Tibial nerve (tissue), 4 donors: ENCODE measurements around the gene ARL6IP1. TPM values are rescaled to one million over a fixed set of nuclear protein-coding genes. Genes with fewer than 3 reads are reported as not detected.
"Not testable (repeated sequence)": the region's sequence is repeated elsewhere in the genome, so short reads cannot be mapped to it uniquely, and the experiment has no call there.

Experiments
- DNase-seq, 2 donors: peaks; one replicate each; pipeline ENCODE4 v3.0.0-alpha.2; 2019; ENCODE audit warnings: low spot score in 2 of 2
- H3K27ac ChIP-seq, 4 donors: fragments of 200-600 bp; sonication (generic) in 3 of 4; one replicate each; pipeline ENCODE4 v1.5.1; 2017 to 2019; ENCODE audit warnings: mild to moderate bottlenecking in 1 of 4
- H3K27me3 ChIP-seq, 2 donors: fragments of 200-600 bp; sonication (generic) in 1 of 2; one replicate each; pipeline versions ENCODE4 v1.5.1 to v1.6.0; 2017 to 2019
- H3K36me3 ChIP-seq, 3 donors: fragments of 200-600 bp; sonication (generic); one replicate each; pipeline ENCODE4 v1.5.1; 2018 to 2019
- H3K4me1 ChIP-seq, 4 donors: fragments of 200-600 bp; sonication (generic) in 3 of 4; one replicate each; pipeline ENCODE4 v1.5.1; 2017 to 2019
- H3K4me3 ChIP-seq, 4 donors: fragments of 200-600 bp; sonication (generic) in 3 of 4; one replicate each; pipeline ENCODE4 v1.5.1; 2017 to 2019; ENCODE audit warnings: mild to moderate bottlenecking in 1 of 4, moderate library complexity in 1 of 4
- H3K9me3 ChIP-seq, 4 donors: fragments of 200-600 bp; sonication (generic) in 3 of 4; one replicate each; pipeline ENCODE4 v1.5.1; 2017 to 2019
- EP300 ChIP-seq, 2 donors: sonication (generic); formaldehyde crosslinking; IDR thresholded peaks; one replicate each; pipeline ENCODE4 v1.6.1; 2017; ENCODE audit warnings: antibody characterized with exemption in 2 of 2, mild to moderate bottlenecking in 1 of 2
- POLR2A ChIP-seq, 2 donors: fragments of 450-650 bp; IDR thresholded peaks; one replicate each; pipeline ENCODE4 v1.6.1; 2017; ENCODE audit warnings: antibody characterized with exemption in 2 of 2, mild to moderate bottlenecking in 2 of 2, moderate library complexity in 2 of 2
- WGBS, 2 donors: methylation state at CpG; one replicate each; pipeline ENCODE4 v1.1.5; 2018; 5-methylcytosine and 5-hydroxymethylcytosine counted together
- total RNA-seq, 4 donors: library from RNA; depleted of rRNA; stranded (reverse); fragments of >200 nt; gene quantifications; one replicate each; pipeline ENCODE4 v1.1.0, GENCODE V29; 2016
- TF ChIP-seq, protein P1 (sequence below), 5 experiments: fragments of 200-600 bp in 3 of 5; fragments of 450-650 bp in 2 of 5; sonication (generic) in 3 of 5; IDR thresholded peaks; one replicate each; pipeline ENCODE4 v1.5.1; 2016 to 2019; ENCODE audit warnings: antibody characterized with exemption in 5 of 5, mild to moderate bottlenecking in 3 of 5, moderate library complexity in 2 of 5

The ARL6IP1 gene
- total RNA-seq, 4 donors from 2014 or later = 159 to 203 (median 188) TPM

DNA sequence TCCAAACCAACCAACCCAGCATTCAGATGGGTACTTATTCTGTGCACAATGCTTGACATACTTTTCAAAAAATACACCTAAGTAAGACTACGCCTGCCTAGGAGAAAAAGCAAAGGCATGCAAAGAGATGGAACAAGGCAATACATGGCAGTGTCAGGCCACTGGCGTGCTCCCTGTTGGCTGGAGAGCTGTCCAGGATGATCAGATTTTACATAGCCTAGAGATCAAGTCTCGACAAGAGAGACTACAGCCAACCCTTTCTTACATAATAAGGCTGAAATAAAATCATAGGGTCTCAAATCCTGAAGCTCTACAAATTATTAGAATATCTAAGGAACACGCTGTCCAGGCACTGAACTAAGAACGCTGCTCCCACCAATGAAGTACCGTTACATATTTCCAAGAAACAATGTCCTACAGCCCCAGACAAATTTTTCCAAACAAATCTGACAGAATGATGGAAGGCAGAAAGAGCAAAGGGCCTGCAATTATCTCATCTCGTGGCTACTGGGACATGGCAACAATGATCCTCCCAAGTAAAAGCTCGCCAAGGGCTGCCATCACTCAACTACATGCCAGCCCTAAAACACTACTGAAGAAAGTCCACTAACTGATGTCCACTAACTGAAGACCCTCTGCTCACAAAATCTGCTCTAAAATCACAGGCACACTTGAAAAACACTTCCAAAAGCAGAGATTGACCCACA, 16.3 kb downstream of the ARL6IP1 start:
- 72 to 77% methylated on average over 8 of the region's 8 CpGs for WGBS, 2 donors

DNA sequence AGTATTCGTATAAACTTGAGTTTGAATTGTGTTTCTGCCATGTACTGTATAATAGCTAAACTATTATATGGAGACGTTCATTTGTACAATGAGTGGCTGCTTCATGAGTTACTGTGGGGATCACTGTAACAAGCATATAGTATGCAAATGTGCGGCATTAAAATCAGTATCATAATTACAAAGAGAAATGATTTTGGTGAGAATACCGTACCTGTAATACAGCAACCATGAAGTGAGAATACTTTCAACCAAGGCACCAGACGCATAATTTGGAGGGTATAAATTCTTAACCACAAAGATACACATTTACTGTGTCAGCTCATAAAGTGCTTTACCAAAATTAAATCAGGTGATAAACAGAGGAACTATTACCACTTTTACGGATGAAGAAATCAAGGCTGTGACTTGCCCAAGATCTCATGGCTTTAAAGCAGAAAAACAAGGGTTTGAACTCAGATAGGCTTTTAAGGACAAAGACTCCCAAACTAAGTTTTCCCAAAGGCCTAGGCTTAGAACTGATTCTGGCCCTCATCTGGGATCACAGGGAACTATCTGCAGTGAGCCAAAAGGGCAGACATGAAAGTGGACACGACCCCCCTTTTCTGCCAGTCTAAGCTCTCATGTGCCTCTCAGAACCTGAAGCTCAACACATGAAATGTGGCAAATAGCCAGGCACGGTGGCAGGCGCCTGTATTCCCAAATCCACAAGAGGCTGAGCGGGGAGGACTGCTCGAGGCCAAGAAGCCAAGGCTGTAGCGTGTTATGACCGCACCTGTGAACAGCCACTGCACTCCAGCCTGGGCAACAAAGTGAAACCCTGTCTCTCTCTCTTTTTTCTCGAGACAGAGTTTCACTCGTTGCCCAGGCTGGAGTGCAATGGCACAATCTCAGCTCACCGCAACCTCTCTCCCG, 17.7 kb downstream of the ARL6IP1 start:
- WGBS, 2 donors = 86 to 87% methylated on average over 17 of the region's 17 CpGs
- no peak for TF ChIP-seq POLR2A (IDR thresholded peaks at IDR 0.05)
- TF ChIP-seq, protein P1, sequence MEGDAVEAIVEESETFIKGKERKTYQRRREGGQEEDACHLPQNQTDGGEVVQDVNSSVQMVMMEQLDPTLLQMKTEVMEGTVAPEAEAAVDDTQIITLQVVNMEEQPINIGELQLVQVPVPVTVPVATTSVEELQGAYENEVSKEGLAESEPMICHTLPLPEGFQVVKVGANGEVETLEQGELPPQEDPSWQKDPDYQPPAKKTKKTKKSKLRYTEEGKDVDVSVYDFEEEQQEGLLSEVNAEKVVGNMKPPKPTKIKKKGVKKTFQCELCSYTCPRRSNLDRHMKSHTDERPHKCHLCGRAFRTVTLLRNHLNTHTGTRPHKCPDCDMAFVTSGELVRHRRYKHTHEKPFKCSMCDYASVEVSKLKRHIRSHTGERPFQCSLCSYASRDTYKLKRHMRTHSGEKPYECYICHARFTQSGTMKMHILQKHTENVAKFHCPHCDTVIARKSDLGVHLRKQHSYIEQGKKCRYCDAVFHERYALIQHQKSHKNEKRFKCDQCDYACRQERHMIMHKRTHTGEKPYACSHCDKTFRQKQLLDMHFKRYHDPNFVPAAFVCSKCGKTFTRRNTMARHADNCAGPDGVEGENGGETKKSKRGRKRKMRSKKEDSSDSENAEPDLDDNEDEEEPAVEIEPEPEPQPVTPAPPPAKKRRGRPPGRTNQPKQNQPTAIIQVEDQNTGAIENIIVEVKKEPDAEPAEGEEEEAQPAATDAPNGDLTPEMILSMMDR (IDR thresholded peaks at IDR 0.05) = no peak
- no peak for TF ChIP-seq EP300 (IDR thresholded peaks at IDR 0.05)
- Histone ChIP-seq H3K4me1 (peaks cover 0 to 42% (median 27%) of the 10 kb centered on the region in 4 donors), H3K36me3 (peaks cover 0 to 76% (median 29%) of the 10 kb centered on the region in 3 donors), H3K4me3 (no peak overlapping the region), H3K9me3 (no peaks in the 10 kb centered on the region), H3K27ac (no peak overlapping the region), H3K27me3 (no peaks in the 10 kb centered on the region)
- DNase-seq = no peak

More for the DNA sequence above, 16.3 kb downstream of the ARL6IP1 start:
- TF ChIP-seq, protein P1 (IDR thresholded peaks at IDR 0.05) = no peak
- TF ChIP-seq POLR2A (IDR thresholded peaks at IDR 0.05) = no peak
- no peak for TF ChIP-seq EP300 (IDR thresholded peaks at IDR 0.05)
- Histone ChIP-seq H3K4me1 (peaks cover 0 to 49% (median 30%) of the 10 kb centered on the region in 4 donors), H3K36me3 (peaks cover 0 to 67% (median 29%) of the 10 kb centered on the region in 3 donors), H3K9me3 (no peaks in the 10 kb centered on the region), H3K27me3 (no peaks in the 10 kb centered on the region), H3K4me3 (no peak overlapping the region), H3K27ac (no peak overlapping the region)
- no peak for DNase-seq

DNA sequence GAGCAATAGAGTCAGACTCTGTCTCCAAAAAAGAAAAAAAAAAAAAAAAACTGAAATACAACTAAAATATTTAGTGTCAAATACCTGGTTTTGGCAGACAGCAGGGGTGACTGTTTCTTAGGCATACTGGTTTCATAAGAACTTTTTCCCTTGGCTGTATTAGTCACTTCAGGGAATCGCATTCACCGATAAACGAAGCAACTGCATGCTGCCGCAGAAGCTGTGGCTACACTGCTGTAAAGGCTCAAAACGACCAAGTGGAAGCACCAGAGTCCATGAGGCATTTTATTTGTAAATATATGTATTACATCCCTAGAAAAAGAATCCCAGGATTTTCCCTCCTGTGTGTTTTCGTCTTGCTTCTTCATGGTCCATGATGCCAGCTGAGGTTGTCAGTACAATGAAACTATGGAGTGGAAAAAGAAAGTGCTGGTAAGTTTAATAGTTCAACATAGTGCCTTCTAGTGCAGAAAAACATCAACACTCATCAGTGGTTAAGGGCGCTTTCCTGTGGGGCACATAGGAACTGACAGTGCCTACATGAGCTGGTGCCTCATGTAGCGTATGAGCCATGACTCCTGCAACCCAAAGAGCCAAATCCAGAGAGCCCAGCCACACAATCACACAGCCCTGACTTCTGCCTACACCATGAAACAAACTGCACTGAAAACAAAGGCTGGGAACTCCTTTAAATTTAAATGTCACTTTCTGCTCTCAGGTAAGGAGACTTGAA, 18.5 kb downstream of the ARL6IP1 start:
- peaks cover 0 to 70% (median 29%) of the 10 kb centered on the region in 3 donors for H3K36me3 ChIP-seq
- no peak overlapping the region for H3K4me3 ChIP-seq
- WGBS, 2 donors = 88% methylated on average over 8 of the region's 8 CpGs
- DNase-seq = no peak
- H3K9me3 ChIP-seq = no peaks in the 10 kb centered on the region
- peaks cover 0 to 34% (median 19%) of the 10 kb centered on the region in 4 donors for H3K4me1 ChIP-seq
- no peak for TF ChIP-seq POLR2A (IDR thresholded peaks at IDR 0.05)
- TF ChIP-seq EP300 (IDR thresholded peaks at IDR 0.05) = no peak
- TF ChIP-seq, protein P1 (IDR thresholded peaks at IDR 0.05) = no peak
- H3K27me3 ChIP-seq = no peaks in the 10 kb centered on the region
- H3K27ac ChIP-seq = no peak overlapping the region

DNA sequence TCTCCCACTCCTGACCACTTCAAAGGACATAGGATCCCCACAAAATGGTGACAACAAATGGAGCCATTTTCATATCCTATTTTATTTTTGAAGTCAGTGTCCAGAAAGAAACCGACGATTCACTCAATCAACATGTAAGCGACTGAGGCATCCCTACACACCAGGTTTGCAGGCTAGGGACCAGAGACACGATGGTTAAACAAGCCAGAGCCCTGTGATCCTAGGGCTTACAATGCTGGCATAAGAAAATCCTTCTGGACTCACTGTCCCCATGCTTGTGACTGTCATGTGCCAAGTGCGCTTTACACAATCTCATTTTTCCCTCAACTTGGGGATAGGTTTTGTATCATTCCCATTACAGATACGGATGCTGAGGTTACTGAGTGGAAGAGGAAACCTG, 20.1 kb downstream of the ARL6IP1 start:
- Histone ChIP-seq H3K36me3 (peaks cover 0 to 60% (median 22%) of the 10 kb centered on the region in 3 donors), H3K4me1 (peaks cover 0 to 18% (median 8%) of the 10 kb centered on the region in 4 donors)
- not testable (repeated sequence) for DNase-seq, H3K9me3 ChIP-seq, H3K4me3 ChIP-seq, H3K27ac ChIP-seq, H3K27me3 ChIP-seq
- WGBS, 2 donors = 89 to 100% methylated on average over 1 to 4 of the region's 6 CpGs

DNA sequence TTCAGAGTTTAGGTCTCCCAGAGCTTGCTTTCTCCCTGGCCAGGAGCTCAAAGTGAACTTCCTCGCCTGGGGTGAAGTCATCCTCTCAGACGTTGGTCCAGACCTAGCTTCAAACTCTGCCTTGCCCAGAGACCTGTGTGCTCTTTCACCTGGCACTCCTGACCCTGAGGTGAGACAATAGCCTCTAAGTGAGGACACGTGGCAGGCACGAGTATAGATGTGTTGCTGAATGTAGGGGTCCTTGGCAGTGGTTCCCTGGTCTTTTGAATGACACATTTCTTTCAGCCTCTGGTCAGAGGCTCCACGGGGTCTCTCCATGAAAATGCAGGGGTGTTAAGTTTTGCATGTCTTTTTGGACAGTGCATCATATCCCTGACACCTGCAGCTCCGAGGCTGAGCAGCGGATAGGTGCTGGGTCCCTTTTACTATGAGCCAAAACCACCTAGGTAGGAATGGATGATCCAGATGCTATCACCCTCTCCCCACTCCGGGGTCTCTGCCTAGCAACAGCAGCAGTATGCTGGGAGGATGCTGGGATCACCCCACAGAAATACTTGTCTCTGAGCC, 20.8 kb downstream of the ARL6IP1 start:
- 58 to 60% methylated on average over 7 of the region's 8 CpGs for WGBS, 2 donors
- H3K9me3 ChIP-seq, H3K27me3 ChIP-seq, H3K4me3 ChIP-seq, H3K27ac ChIP-seq, DNase-seq: not testable (repeated sequence)
- Histone ChIP-seq H3K36me3 (peaks cover 0 to 53% (median 15%) of the 10 kb centered on the region in 3 donors), H3K4me1 (peaks cover 0 to 11% (median 1%) of the 10 kb centered on the region in 4 donors)

DNA sequence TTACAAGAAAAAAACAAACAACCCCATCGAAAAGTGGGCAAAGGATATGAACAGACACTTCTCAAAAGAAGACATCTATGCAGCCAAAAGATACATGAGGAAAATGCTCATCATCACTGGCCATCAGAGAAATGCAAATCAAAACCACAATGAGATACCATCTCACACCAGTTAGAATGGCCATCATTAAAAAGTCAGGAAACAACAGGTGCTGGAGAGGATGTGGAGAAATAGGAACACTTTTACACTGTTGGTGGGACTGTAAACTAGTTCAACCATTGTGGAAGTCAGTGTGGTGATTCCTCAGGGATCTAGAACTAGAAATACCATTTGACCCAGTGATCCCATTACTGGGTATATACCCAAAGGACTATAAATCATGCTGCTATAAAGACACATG, 23.7 kb downstream of the ARL6IP1 start:
- DNase-seq = not testable (repeated sequence)
- 100% methylated on average over 1 of the region's 1 CpG for WGBS, 2 donors

DNA sequence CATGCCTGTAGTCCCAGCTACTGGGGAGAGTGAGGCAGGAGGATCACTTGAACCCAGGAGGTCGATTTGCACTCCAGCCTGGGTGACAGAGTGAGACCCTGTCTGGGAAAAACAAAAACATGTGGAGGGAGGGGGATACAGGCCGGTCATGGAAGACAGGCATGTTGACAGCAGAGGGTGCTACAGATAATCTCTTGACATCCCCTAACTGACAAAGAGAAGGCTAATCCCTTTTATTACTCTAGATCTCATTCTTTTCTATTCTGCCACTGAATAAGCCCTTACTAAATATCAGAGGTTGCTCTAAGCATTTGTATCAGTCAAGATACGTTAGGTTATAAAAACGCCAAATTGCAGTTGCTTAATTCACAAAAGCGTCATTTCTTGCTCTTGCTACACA, 25.0 kb downstream of the ARL6IP1 start:
- not testable (repeated sequence) for H3K4me3 ChIP-seq, H3K4me1 ChIP-seq, H3K27me3 ChIP-seq, H3K27ac ChIP-seq, DNase-seq, H3K9me3 ChIP-seq
- H3K36me3 ChIP-seq = peaks cover 0 to 25% (median 0%) of the 10 kb centered on the region in 3 donors
- WGBS, 2 donors = 72 to 79% methylated on average over 5 of the region's 5 CpGs

More for the DNA sequence above, 23.7 kb downstream of the ARL6IP1 start:
- H3K4me3 ChIP-seq, H3K27me3 ChIP-seq, H3K27ac ChIP-seq, H3K9me3 ChIP-seq, H3K4me1 ChIP-seq: not testable (repeated sequence)
- H3K36me3 ChIP-seq = peaks cover 0 to 29% (median 0%) of the 10 kb centered on the region in 3 donors

DNA sequence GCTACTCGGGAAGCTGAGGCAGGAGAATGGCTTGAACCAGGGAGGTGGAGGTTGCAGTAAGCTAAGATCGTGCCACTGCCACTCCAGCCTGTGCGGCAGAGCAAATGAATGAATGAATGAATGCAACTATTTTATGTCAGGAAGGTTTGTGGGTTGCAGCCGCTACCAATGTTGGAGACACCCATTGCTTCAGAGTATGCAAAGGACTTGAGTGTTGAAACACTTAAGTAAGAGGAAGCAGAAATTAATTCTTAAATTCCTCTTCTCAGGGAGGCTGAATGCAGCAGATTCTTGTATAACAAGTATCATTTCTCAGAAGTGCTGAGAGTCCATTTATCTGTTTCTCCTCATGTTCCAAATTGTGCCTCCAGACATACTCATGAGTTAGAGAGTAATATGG, 26.7 kb downstream of the ARL6IP1 start:
- not testable (repeated sequence) for H3K4me1 ChIP-seq, H3K27me3 ChIP-seq, H3K4me3 ChIP-seq, H3K9me3 ChIP-seq, DNase-seq, H3K27ac ChIP-seq
- H3K36me3 ChIP-seq = peaks cover 0 to 21% (median 0%) of the 10 kb centered on the region in 3 donors
- 95 to 97% methylated on average over 4 of the region's 4 CpGs for WGBS, 2 donors

DNA sequence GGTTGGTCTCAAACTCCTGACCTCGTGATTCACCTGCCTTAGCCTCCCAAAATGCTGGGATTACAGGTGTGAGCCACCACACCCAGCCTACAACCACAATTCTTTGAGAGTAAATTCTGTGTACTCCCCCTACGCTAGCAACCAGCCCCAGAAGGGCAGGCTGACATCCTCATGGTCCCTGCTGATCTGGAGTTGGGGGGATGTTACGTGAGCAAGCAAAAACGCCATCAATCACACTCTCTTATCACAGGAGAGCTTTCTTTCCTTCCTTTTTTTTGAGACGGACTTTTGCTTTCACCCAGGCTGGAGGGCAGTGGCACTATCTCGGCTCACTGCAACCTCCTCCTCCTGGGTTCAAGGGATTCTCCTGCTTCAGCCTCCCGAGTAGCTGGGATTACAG, 29.2 kb downstream of the ARL6IP1 start:
- 83% methylated on average over 7 of the region's 7 CpGs for WGBS, 2 donors

More for the DNA sequence above, 29.2 kb downstream of the ARL6IP1 start:
- not testable (repeated sequence) for H3K4me3 ChIP-seq, H3K27me3 ChIP-seq, H3K9me3 ChIP-seq, H3K4me1 ChIP-seq, DNase-seq, H3K27ac ChIP-seq
- peaks cover 0 to 12% (median 0%) of the 10 kb centered on the region in 3 donors for H3K36me3 ChIP-seq
